Myocyte (in vitro differentiated cells): ENCODE data around the gene LRP1B. TPM values are rescaled to one million over a fixed set of nuclear protein-coding genes. Genes with fewer than 3 reads are reported as not detected.
"Not testable (repeated sequence)": the region's sequence is repeated elsewhere in the genome, so short reads cannot be mapped to it uniquely, and the experiment has no call there.

Source experiments
- DNase-seq: peaks from one replicate; pipeline ENCODE4 v3.0.0-alpha.2; 2012; ENCODE audit warnings: low read depth
- total RNA-seq: library from RNA; depleted of rRNA; stranded (reverse); fragments of >200 nt; gene quantifications from 2 replicates; pipeline ENCODE4 v1.2.3, GENCODE V29; 2014

The LRP1B gene
- total RNA-seq, 1 donor from 2014 or later = 0.05 TPM

DNA sequence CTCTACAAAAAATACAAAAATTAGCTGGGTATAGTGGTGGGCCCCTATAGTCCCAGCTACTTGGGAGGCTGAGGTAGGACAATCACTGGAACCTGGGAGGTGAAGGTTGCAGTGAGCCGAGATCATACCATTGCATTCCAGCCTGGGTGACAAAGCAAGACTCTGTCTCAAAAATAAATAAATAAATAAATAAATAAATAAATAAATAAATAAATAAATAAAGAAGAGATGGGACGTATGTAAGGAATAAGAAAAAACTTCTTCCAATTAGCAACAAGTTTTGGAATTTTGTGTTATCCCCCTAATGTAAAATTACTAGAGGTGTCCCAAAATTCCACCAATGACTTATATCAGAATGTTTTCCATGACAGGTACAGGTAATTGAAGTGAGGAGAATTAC lies 961.7 kb downstream of the LRP1B start:
- not testable (repeated sequence) for DNase-seq

DNA sequence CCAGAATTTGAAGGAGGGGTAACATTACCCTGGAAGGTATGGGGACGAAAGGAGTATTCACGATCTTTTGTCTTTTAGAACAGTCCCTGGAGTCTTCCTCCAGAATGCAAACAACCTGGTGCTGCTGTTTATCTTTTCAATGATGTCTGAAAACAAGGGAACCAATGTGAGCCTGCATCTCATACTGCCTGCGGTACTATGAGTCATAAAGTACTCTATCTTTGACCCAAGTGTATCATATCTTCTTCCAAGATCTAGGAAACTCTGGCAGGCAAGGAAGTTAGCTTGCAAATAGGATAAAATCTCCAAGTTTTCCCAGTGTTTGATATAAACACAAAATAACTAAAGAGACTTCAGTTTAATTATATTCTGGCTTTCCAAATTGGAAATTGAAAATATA lies 968.5 kb downstream of the LRP1B start:
- no peak for DNase-seq

DNA sequence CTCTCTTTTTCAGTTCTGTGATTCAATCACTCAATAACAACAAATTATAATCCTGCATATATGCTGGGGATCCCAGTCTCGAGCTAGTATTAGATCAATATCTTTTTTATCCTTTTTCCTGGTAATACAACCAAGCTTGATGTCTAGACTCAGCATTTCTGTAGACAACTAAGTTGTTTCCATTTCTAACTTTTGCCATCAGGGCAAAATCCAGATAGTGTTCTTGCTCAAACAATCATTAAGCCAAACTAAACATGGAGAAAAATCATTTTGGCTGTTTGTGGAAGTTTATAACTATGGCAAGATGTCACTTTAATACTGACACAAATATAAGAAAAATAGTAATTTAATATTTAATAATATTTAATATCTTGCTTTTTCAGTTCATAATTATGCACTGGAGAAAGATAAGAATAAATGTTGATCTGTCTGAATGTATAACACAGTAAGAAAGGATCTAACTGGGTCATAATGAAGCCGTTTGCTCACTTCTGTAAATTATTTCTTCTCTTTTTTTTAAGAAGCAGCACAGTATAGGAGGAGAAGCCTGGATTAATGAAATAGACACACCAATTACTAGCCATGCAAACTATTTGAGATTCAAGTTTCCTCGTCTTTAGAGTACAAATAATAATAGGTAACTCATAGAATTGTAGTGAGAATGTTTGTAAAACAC lies 979.1 kb downstream of the LRP1B start:
- no peak for DNase-seq

DNA sequence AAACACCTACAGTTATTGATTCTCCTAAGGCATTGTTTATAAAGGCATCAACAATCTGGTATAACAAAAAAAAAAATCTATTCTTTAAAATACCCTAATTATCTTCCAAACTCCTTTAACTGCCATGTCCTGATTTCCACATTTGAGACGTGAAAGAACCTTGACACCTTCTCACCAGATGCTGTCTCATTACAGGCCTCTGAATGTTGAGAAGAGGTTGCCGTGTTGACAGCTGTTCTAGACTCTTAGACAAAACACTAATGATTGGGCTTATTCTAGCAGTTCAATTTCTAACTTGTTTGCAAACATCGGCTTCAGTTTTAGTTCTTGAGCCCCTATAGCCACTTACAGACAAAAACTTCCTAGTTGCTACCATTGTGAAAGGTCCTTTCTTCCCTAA lies 988.8 kb downstream of the LRP1B start:
- DNase-seq = no peak

DNA sequence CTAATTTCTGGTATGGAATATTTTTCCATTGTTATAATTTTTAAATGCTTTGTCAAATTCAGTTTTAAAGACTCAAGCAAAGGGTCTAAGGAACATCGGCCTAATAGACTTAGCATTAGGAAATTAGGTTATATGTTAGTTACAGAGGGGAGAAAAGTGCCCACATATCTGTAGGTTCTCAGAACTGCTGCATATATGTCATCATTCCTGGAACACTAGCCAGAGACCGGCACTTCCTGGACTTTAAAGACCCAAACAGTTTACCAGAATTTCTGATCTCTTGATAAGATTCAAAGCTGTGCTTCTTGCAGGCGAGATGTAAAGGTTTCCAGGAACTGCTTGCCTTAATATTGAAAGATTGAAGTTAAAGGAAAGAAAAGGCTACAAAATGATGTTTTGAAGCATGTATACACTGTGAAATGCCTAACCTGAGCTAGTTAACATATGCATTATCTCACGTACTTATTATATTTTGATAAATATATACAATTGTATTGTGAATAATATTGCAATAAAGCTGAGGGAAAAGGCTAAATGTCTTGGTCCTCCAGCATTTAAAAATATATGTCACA lies 993.6 kb downstream of the LRP1B start:
- DNase-seq = no peak

DNA sequence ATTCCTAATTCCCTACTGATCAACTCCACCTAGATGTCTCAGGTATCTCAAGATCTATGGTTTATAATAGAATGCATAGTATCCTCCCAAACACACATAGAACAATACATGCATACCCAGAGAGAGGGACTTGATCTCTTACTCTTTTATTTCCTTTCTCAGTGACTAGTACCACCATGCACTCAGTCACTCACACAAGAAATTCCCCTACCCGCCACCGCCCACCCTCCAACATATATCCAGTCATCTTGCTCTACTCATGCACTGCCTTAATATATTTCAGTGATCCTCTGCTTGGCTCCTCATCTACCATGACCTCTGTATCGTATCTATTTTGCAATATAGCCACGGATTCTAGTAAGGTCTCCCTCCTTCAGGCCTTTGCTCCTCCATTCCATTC lies 996.9 kb downstream of the LRP1B start:
- DNase-seq = no peak

DNA sequence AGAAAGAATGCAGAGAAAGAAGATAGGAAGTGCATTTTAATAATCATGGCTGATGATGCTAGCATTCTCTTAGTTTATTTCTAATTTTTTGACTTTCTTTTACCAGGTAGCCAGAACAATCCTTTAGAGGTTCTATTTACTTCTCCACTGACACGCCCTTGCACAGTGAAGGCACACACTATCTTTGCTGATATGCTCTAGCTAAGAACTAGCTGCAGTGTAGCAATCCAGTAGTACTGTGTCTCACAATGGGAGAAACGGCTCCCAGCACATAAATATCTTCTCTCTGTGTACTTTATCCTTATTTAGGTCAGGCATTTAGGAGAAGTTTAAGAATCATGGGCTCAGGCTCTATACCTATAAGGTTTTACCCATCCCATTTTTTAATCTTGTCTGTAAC lies 1005.4 kb downstream of the LRP1B start:
- no peak for DNase-seq

DNA sequence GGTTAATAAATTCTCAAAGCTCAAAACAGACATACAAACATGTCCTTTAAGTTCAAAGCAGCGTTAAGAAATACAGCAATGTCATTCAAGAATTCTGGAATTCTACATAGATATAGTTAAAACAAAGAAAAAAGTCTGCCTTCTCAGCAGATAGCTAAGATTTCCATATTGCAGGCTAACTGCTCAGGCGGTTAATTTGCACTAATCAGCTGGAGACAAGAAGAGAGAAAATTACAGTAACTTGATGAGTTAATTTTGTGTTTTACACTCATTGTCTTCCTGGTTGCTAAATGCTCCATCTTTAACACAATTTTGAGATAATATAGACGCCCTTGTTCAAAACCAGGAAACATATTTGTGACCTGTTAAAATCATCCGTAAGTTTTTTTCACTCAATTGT lies 1012.0 kb downstream of the LRP1B start:
- DNase-seq = no peak

DNA sequence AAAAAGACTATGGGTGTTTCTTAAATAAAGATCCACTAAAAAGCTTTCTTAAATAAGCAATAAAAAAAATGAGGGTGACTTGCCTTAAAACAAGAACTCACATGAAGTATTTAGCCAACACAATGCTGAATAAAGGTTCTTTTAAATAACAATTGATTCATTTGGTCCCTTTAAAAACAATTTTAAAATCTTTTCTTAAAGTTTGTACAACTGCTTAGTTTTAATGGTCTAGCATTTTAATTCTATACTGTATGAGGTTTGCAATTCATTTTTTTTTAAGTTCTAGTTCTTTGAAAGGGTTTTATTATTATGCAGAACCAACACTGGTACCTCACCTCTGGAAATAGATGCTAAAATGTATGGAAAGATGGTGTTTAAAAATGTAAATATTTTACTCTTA lies 1017.5 kb downstream of the LRP1B start:
- DNase-seq = no peak

DNA sequence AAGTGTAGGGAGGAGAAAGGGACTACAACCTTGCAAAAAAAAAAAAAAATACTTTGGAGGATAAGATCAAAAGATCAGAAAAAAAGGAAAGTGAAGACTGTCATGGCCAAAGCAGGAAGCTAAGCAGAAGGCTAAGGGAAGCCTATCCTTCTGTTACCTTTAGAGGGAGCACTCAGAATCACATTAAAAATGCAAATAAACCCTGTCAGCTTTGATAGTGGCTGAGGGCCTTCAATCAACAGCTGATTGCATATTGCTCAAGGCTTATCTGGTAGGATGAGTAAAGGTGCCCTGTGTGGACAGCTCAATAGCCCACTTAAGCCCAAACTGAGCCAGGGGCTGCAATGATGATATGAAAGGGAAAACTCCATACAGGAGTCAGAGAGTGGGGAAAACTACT lies 1021.2 kb downstream of the LRP1B start:
- DNase-seq = peak; percentile 13

DNA sequence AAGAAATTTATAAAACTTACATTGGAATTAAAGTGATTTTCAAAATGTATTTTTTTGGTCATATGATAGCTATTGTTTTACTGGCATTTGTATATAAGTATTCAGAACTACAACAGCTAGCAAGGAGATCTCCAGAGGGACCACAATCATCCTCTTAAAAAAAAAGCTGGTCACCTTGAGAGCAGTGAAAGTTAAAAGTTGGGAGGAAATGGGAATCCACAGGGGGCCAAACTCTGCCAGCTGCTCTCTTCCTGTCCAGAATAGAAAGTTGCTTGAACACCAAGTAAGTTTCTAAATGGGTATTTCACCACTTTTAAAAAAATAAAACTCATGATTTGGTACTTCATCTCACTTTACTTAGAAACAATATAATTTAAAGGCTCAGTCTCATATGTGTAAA lies 1025.1 kb downstream of the LRP1B start:
- peak; percentile 6 for DNase-seq

DNA sequence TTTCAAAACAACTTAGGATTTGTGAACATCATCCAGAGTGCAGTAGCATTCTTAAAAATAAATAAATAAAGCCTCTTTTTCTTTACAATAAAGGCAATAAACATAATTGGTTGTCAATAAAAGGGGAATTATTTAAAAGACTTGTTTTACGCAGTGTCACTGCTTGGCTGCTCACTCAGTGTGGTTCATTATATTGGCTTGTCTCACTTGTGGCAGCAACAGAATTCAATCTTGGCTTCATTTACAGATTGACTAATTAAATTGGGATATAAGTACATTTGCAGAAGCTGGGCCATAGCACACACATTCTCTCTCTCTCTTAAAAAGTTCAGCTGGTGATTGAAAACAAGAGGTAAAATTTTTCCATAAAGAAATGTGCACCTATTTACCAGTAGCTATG lies 1027.6 kb downstream of the LRP1B start:
- no peak for DNase-seq

DNA sequence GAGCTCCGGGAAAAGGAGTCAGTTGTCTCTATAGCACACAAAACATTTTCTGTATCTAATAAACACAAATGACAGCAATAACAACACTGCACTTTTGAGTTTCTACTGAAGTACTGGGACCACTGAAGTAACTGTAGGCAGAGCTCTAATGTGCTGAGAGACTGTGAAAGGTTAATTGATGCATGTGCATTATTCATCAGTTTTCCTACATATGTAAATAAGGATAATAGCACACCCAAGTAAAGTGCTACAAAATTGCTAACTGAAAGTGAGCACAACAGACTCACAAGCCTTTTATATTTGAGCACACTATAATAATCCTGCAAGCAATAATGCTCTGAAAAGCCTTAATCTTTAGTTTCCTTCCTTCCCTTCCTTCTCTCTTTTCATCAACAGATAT lies 1051.6 kb downstream of the LRP1B start:
- no peak for DNase-seq

DNA sequence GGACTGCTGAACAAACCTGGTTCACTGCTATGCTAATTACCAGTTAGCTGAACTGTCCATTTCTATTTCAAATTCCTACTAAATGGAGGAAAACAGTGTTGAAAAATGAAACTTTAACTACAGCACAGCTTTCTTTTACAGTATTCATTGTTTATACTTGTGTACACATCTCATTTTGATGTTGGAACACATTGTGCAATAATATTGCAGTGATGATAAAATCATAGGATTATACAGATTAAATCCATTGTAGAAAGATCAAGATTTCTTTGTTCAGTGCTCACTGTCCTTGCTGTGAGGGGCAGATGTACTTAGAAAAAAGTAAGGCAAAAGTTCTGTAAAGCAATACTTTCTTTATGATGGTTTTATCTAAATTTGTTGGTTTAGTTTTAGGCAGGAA lies 1055.1 kb downstream of the LRP1B start:
- no peak for DNase-seq

DNA sequence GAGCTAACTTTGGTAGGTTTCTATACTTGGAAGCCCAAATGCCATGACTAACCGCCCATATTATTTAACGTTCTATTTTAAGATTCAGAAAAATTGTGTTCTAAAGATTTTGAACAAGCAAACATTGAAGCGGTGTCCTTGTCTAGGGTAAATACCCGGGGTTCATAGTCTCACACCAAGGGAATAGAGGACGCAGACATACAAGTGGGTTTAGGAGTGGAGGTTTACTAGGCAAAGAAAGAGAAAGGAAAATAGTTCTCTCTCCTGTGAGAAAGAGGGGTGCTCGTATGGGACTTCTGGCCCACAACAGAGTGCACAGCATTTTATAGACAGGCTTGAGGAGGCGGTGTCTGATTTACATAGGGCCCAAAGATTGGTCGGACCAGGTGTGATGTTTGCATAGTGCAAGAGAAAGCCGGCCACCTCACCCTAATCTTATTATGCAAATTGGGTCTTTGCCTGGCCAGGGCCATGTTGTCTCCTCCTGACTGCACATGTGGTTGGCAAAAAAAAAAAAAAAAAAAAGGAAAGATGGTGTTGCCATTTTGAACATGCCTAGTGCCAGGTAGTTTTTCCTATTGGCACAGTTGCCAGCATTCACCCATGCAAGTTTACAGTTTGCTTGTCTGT lies 1062.6 kb downstream of the LRP1B start:
- DNase-seq = no peak

DNA sequence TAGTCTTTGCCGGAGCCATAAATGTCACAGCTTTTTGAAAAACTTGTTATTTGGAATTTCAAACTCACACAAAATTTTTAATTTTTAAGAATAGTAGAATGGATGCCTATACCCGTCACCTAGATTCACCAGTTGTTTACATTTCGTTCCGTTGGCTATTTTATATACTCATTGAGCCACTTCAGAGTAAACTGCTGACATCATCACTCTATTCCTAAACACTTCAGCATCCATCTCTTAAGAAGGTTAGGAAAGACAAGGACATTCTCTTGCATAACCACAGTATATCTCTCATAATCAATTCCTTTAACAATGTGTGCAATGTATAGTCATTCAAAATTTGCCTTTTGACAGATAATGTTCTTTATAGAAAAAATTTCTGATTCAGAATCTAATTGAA lies 1065.8 kb downstream of the LRP1B start:
- DNase-seq = no peak

DNA sequence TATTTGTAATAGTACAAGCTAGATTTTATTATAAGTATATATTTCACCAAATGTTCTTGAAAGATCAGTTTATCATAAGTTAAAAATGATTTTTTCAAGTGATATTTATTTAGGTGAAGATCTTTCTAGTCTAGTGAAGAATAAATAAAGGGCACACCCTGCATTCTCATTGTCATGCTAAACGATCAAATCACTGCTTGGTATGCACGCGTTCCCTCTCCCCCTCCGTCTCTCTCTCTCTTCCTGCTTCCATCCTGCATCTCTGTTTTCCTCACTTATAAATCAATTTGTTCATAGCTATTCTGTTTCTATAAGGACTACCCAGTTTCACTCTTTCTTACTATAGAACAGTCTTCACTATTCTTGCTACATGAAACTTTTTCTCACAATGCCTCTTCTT lies 1067.4 kb downstream of the LRP1B start:
- no peak for DNase-seq

DNA sequence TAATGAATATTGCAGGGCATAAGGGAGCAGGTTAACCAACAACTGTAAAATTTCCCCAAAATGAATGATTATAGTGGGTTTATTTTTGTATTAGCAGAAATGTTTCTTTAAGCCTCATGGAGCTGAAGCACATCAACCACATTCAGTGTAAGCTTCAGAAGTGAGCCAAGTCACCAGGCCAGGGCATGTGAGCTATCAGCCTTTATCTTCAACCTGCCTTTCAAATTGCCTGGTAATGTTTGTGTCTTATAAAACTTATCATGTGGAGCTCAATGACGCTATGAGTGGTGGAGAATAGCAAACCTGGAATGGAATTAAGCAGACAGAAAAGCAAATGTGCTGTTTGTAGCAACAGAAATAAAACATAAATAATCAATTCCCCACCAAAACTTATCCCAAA lies 1068.4 kb downstream of the LRP1B start:
- no peak for DNase-seq

DNA sequence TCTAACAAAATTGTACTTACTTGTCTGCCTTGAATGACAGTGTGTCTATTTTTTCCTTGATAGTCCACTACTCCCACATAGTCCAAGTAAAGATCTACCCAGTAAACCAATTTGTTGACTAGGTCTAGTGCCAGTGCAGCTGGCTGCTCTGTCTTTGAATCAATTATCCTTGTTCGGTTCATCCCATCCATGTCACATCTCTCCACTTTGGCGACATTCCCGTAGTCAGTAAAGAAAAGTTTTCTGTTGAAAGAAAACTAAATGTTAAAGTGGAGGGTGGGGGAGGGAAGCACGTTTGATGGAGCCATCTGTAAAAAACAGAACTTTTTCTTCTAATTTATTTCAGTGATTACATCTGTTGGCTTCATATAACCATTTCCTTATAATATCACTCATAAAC lies 1068.8 kb downstream of the LRP1B start:
- no peak for DNase-seq

DNA sequence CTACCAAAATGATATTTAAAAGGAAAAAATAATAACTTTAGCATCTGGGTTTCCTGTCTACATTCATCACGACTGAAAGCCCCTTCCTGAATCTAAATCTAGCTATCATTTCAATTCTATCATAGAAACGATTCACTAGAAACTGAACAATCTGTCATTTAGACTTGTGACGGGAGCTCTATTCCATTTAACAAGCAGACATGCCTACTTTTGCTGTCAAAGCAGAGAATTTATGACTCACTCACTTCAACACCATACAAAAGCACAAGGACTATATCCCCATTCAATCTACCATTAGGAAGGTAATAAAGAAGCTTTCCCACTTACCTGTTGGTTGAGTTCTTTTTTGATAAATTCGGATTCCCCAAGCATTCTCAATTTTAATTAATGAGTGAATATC lies 1072.3 kb downstream of the LRP1B start:
- DNase-seq = no peak

DNA sequence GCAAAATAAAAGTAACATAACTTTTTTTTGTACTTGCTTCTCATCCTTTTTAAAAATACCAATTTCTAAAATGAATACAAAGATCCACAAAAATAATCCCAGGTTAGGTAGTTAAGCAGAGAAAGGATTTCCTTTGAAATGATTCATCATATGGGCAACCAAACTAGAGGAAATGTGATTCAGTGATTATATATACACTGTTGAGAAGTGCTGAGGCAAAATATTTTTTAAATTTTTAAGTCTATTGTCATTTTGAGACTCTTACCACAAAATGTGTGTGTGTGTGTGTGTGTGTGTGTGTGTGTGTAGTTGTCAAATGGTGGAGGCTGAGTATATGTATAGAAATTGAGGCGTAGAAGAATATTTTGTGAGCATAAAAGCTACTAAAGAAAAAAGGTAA lies 1075.3 kb downstream of the LRP1B start:
- DNase-seq = no peak

DNA sequence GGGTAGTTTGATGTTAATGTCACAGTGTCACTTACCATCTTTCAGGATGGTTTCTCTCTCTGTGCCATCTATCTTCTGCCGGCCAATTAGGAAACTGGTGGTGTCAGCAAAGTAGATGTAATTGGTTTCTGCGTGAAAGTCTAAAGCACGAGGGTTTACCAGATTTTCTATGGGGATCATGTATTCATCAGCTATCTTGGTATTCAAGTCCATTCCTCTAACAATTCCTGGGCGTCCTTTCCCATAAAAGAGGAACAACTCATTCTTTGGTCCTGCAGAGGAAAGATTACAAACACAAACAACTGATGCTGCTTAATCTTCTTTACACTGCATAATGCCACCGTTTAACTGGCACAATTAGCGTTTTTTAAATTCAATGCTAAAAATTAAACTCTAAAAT lies 1081.9 kb downstream of the LRP1B start:
- DNase-seq = no peak

DNA sequence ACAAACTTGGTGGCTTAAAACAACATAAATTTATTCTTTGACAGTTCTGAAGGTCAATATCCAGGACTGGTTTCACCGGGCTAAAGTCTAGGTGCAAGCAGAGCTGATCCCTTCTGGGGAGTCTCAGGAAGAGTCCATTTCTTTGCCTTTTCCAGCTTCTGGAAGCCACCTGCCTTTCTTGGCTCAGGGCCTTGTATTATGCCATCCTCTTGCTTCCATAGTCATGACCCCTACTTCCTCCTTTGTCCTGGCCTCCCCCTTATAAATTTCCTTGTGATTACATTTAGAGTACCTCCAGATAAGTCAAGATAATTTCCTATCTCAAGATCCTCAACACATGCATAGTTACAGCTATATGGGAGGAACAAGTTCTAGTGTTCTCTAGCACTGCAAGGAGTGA lies 1089.5 kb downstream of the LRP1B start:
- DNase-seq = peak; percentile 32
